UCSD-AML1 (cell line): ENCODE results near the gene KCTD10.

Experiments used
- DNase-seq: peaks from one replicate; lab custom pipeline; 2025; ENCODE audit not compliant: unreplicated experiment; lab: John Stamatoyannopoulos, UW

Gene KCTD10

DNA sequence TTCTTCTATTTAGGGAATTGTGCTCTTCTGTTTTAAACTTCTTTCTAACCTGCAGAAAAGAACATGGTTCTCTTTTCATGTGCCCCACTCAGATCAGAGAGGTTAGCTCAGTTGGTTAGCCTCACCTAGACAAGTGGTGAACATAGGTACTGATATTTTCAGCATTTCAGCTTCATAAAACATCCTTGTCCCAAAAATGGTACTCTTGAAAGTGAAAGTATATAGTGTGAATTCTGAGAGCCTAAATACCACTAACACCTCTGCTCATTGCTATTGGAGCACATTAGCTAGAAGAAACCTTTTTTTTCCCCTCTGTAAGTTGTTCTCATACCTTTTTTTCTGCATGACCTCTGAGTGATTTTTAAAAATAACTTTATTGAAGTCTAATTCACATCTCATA, 17.9 kb upstream of the KCTD10 start:
- DNase-seq, result no peak

DNA sequence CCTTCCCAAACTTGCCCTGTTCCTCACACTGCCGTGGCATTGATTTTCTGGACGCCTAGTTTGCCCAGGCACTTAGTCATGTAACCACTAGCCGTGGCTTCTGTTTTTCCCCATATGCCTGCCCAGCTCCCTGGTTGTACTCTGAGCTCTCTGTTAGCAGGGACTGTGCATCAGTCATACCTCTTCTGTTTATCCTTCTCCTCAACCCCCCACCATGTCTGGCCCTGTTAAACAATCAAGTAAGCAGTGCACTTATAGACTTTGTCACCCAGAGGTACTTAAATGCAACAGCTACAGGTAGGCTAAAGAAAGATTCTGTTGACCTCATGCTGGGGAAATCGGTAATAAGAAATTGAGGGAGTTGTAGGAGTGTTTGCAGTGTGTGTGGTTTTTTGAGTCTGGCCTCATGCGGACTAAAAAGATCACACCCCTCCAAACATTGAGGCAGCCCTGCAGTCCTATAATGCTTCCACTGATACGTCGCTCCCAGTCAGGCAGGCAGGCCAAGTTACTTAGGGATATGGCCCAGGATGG, 17.3 kb upstream of the KCTD10 start:
- DNase-seq, result no peak

DNA sequence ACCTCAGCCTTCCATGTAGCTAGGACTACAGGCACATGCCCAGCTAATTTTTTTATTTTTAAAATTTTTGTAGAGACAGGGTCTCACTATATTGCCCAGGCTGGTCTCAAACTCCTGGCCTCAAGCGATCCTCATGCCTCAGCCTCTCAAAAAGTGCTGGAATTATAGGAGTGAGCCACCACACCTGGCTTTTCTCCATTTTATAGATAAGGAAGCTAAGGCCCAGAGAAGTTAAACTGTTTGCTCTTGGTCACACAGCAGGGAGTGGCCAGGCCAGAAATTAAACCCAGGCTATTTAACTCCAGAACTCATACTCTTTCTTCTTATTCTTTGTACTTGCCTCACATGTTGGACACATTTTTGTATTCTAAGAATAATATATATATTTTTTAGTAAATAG, 16.8 kb upstream of the KCTD10 start:
- DNase-seq, result no peak

DNA sequence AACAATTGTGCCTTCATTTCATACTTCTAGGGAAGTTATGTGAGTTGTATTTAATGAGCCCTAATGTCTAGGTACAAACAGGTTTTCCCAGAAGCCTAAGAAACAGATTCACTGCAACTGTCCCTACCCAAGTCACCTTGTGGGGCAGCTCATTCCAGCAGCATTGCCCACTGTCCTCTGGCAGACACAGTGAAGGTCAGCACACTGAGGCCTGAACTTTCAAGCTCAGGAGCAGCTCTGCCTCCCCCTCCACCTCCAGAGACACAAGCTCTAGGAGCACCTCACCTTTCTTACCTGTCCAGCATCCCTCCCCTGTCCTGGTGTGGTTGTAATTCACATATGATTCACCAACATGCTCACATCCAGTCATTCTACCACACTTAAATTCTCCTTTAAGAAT, 16.0 kb upstream of the KCTD10 start:
- no peak for DNase-seq

DNA sequence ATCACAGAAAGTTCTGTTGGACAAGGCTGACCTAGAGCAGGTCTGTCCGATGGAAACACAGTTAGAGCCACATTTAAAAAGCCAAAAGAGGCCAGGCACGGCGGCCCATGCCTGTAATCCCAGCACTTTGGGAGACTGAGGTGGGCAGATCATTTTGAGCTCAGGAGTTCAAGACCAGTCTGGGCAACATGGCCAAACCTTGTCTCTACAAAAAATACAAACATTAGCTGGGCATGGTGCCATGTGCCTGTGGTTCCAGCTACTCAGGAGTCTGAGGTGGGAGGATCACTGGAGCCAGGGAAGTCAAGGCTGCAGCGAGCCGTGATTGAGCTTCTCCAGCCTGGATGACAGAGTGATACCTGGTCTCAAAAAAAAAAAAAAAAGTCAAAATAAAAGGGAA, 15.3 kb upstream of the KCTD10 start:
- no peak for DNase-seq

DNA sequence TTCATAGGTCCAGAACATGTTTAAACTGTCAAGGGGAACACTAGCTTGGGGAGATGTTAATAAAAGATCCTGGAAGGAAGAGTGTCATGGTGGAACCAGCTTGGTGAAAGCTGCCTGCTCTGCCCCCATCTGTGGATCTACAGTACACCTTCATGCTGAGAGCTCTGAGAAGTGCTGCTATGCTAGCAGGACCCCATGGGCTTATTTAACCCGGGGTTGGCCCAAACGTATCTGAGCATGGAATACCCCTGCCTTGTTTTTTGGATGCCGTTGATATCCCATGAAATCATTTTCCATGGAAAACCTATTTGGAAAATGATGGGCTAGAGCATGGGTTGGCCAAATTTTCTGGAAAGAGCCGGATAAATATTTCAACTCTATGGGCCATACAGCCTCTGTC, 14.6 kb upstream of the KCTD10 start:
- DNase-seq, result no peak

DNA sequence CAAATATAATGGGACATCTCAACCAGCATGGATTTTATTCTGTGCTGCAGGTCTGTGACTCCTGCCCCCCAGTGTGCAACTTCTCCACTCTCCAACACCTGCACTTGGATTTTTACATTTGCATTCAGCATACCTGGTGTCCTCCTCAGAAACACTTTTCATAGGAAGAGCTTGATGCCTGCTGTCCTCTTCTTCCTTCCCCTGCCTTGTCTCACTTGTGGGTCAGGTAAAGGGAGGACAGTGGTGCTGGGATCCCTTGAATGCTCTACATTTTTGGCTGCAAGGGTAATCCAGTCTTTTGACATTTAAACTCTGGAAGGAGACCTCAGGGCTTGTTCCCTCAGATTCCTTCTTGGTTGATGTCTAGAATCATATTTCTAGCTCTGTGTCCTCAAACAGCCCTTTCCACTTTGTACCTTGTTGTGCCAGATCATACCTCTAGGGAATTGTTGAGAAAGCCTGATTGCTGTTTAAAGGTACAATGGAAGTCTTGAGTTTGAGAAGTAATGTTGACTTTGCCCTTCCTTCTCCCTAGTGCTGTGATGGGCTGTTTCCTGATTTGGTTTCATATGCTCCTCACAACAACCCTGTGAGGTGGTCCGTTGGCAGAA, 13.0 kb upstream of the KCTD10 start:
- no peak for DNase-seq

DNA sequence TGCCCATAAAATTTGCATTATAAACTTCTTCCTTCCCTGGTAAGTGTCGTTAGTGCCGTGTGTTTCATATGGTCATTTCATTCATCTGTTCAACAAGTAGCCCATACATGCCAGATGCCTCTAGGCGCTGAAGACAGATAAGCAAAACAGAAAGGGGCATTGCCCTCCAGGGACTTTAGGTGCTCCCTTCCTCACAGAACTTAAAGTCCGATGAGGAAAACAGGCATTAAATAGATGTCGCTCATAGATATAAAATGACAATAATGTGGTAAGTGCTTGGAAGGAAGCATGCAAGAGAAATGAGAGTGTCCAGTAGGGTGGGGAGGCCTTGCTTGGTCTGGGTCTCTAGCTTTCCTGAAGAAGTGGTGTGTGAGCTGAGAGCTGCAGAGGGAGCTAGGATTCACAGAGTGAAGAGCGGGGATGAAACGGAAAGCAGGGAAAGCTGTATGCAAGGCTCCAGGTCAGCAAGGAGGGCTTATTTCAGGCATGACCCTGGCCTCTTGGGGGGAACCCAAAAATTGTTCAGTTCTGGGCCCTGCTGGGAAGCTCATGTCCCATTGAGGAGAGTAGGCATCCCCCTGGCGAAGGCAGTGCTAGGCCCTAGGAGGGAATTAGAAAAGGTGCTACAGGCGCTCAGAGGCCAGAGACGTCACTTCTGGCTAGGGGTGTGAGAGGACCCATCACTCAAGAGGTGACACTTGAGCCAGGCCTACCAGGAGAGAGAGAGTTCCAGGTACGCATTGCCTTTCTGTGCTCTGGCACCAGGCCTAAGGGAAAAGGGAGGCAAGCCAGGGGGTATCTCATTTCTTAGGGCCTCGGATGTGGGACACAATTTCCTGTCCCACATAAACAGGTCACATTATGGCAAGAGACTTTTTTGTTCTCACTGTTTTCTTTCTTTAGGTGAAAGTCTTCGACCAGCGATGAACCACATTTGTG, 12.2 kb upstream of the KCTD10 start:
- DNase-seq, result no peak

DNA sequence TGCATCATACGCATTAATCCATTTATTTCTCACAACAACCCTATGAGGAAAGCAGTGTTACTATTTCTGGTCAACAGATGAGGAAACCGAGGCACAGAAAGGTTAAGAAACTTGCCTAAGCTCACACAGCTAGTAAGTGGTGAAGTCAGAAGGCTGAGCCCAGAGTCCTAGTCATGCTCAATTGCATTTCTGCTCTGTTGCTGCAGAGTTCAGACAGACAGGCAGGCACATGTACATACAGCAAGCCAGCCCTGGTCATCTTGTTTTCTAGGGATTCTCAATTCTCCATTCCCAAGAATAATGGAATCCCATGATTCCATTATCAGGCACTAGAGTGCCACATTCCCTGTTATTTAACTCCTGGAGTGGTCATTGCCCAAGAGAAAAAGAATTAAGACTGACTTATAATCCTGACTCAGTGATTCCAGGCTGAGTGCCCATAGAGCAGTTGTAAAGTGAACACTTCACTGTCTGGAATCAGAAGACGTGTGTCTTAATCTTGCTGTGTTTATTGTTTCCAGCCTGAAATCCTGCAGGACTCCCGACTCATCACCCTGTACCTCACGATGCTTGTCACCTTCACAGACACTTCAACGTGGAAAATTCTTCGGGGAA, 11.1 kb upstream of the KCTD10 start:
- no peak for DNase-seq

DNA sequence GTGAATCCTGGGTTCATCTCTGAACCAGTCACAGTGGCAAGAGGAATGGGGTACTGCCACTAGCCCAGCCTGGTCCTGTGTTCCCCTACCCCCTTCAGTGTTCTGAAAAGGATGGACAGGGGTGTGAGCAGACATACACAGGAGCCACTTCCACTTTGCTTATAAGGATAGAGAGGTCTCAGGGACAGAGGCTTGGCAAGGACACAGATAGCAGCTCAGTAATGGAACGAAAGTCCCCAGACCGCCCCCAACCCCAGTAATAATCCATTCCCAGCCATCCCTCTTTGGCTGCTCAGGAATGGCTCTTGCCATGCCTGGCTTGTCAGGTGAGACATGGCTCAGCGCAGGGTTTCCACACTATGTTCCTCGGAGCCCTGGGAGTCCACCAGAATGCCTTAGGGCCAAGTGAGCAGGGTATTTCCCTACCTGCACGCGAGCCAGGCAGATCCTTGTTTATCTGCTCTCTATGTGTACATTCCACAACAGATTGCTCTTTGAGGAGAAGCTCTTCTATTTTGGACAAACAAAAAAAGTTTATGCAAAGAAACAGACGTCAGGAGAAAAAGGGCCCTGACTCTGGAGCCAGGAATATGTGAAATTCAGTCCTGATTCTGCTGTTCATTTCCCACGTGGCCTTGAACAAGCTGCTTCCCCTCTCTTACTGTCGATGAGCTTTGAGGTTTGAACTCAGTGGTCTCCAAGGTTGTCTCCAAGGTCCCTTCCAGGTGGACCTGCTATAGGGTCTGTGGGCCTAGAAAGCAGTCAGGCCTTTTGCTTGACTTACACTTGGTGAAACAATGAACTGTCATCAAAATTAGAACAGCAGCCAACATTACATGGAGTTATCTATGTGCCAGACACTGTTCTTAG, 10.3 kb upstream of the KCTD10 start:
- DNase-seq, result no peak

DNA sequence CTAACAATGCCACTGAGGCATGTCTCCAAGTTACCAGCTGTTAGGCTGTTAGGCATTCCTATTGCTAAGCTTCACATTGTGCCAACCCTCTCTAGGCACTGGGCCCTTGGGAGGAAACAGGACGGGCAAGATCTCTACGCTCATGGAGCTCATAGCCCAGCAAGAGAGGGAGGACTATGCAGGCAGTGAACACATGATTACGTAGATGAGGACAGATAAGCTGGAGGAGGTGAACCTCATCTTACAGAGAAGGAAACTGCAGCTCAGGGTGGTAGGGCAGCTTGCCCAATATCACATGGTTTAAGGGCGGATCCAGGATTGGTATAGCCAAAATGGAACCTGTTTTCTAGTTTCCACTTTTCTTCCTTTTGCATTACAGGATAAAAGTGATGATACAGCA, 8.1 kb upstream of the KCTD10 start:
- DNase-seq, result no peak

DNA sequence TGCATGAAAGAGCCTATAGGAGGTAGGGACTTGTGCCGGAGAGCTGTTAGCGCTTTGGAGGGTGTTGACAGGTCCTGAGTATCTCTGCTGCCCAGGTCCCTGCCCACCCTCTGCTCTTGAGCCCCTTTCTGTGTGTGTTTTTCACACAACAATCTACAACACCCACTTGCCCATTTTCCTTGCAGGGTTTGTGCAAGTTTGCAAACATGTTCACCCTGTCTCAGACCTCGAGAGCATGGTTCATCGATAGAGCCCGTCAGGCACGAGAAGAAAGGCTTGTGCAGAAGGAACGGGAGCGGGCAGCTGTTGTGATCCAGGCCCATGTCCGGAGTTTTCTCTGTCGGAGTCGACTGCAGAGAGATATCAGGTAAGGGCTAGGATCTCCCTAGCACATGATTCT, 6.2 kb upstream of the KCTD10 start:
- DNase-seq, result no peak

DNA sequence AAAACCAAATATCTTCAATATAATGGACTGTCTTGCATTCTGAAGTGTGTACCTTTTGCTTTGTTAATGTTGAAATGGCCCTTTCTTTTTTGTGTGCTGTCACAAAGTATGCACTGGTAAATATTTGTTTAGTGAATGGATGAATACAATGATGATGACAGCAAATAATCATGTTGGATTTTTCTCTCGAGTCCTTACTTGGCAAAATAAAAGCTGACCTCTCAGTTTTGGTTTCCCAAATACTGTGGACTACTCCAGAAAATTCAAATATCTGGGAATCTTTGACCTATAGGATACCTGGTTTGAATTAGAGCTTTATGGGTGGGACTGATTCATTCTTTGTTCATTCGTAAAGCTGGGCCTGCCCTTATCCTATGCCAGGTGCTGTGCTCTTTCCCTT, 5.8 kb upstream of the KCTD10 start:
- no peak for DNase-seq

DNA sequence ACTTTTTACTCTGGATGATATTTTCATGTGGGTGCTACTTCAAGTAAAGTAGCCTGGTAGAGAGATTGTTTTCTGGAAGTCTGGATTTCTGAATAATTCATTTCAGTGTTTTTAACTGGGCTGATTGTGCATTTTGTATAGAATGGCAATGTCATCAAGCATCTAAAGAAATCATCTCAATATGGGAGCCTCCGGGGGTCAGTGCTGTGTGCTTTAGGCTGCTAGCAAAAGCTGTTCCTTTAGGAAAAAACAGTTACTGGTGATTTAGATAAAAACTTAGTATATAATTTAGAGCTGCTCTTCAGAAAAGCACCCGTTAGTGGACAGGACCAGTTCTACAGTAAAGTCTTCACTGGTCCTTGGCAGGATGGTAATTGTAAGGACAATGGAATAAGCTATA, 5.4 kb upstream of the KCTD10 start:
- no peak for DNase-seq

DNA sequence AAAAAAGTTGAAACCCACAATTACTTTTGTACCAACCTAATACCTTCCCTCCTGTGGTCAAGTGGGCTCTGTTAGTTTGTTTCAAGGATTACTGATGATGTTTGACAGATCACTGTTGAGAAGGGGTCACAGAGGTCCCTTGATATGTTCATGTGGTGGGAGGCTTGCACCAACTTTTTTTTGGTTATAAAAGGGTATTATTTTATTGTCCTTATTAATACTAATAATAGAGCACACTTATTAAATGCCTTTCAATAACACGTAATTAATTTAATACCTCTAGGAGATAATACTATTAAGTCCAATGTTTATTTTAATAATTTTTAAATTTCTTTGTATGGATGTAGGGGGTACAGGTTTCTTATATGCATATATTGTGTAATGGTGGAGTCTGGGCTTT, 4.8 kb upstream of the KCTD10 start:
- DNase-seq, result no peak

DNA sequence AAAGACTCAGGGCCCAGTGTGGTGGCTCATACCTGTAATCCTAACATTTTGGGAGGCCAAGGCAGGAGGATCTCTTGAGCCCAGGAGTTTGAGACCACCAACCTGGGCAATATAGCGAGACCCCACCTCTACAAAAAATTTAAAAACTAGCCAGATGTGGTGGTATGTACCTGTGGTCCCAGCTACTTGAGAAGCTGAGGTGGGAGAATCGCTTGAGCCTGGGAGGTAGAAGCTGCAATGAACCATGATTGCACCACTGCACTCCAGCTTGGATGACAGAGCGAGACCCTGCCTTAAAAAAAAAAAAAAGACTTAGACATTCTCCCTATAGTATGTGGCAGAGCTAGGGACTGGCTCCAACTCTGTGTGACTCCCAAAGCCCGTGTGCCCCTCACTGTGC, 3.3 kb upstream of the KCTD10 start:
- DNase-seq, result no peak

DNA sequence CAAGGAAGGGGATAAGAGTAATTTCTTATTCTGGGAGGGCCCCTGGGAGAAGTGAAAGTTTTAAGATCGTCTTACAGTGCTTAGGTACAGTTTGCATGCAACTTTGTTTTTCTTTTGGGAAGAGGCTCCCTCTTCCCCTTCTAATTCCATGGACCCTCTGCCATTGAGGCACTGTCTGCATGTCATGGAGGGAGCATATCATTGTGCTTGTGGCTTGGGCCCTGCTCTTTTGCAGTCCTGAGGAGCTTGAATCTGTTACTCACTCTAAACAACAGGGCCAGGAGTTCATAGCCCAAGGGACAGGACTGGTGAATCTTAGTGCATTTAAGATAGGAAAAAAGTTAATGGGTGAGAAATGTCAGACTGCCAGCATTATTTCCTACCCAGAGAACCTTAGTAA, 2.7 kb upstream of the KCTD10 start:
- no peak for DNase-seq

DNA sequence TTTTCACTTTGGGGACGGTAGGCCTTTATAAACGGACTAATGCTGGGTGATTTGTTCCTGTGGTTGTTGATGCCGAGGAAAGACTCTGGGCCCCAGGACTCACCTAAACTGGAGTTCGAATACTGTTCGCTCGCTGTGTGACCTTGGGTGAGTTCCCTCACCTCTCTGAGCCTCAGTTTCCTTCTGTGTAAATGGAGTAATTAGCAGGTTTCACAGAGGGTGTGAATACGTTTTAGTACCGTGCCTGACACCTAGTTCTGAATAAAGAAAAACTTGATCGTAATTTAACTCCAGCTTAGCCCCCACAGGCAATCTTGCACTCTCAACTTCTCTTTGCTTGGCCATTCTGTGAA, 839 bp upstream of the KCTD10 start:
- no peak for DNase-seq

DNA sequence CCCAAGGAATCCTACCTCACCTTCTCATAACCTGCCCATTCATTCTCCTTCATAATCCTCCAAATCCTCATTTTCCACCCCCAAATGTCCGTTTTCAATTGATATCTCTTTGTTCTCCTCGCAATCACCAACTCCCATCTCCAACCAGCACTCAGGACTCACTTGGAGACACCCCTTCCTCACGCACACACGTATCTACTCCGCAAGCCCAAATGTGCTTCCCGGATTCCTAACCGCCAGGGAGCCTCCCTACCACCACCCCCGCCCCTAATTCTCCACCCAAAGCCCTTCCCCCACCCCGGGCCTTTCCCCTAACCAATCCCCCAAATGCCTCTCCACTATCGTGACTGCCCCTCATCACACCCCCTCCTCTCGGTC, 304 bp downstream of the KCTD10 start:
- DNase-seq, result no peak

DNA sequence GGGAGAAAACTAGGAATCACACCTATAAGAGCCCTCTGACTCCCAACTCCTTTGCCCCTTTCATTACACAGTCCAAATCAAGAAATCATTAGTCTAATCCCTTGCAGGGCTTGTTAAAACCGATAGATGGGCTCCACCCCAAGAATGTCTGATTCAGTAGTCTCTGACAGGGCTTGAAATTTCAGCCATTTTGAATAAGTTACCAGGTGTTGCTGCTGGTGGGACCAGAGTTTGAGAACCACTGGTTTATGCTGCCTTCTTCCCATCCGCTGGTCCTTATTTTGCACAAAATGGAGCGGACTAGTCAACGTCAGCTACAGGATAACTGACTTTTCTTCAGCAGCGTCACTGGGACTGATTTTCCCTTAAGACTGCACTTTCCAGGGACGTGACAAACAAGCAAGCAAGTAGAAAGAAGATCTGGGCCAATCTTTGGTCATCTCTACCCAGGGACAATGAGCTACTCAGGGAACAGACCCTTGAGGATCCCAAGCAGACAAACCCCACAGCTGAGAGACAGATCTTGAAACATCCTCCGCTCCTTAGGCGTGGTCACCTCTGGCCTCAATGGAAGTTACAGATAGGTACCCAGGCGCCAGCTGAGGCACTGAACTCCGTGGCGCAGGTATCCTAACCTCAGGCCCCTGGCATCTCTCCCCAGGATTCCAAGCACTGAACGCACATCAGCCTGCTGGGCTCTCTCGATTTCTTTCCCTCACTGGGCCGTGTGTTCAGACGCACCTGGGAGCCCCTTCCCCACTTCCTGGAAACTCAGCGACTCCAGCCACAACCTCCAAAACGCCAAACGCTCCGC, 900 bp downstream of the KCTD10 start:
- no peak for DNase-seq
